SK-N-SH (cell line): Measurements from ENCODE around the gene PAPPA2.

Source experiments
- CTCF ChIP-seq: fragments of 200-600 bp; sonication (generic); IDR thresholded peaks from 2 replicates; pipeline ENCODE4 v1.6.1; 2017; ENCODE audit warnings: antibody characterized with exemption, mild to moderate bottlenecking, moderate library complexity
- EZH2phosphoT487 ChIP-seq: fragments of 200-600 bp; sonication (generic); IDR thresholded peaks from 2 replicates; pipeline ENCODE4 v1.6.1; 2017; ENCODE audit warnings: low read depth, mixed run types, mild to moderate bottlenecking, antibody characterized with exemption, moderate library complexity, borderline replicate concordance
- GATA2 ChIP-seq: sonication (generic); formaldehyde crosslinking; IDR thresholded peaks from 2 replicates; pipeline ENCODE4 v1.5.0; 2020; ENCODE audit warnings: mild to moderate bottlenecking, missing genetic modification reagents
- RAD21 ChIP-seq: IDR thresholded peaks from 2 replicates; pipeline ENCODE4 v1.6.1; 2012; ENCODE audit warnings: mild to moderate bottlenecking, low read length
- TEAD4 ChIP-seq: IDR thresholded peaks from 2 replicates; pipeline ENCODE4 v1.4.0; 2012; ENCODE audit warnings: mild to moderate bottlenecking, borderline replicate concordance; ENCODE audit not compliant: insufficient read depth
- USF1 ChIP-seq: IDR thresholded peaks from 2 replicates; pipeline ENCODE4 v1.4.0; 2012; ENCODE audit warnings: low read depth, borderline replicate concordance
- TF ChIP-seq, protein P1 (sequence below): IDR thresholded peaks from 2 replicates; pipeline ENCODE4 v1.6.1; 2012; ENCODE audit warnings: mild to moderate bottlenecking, low read depth, low read length, moderate library complexity

DNA sequence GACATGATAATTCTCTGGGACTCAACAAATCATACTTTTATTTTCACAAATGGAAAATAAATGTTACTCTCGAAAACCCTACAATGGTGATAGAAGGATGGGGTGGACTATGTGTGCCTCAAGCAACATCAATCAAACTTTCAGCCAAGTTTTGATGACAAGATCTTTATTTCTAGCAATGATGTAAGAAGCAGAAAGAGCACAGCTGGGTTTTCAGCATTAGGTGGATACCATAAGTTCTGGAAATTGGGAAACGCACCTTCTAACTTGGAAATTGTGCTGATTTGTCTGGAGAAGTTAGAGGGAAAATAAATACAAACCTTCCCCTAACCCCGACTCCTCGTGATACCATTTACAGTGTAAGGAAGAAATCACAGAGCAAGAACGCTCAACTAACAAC, 320.3 kb downstream of the PAPPA2 start:
- TF ChIP-seq GATA2 (CRISPR knock-in tag) (no peak), RAD21 (no peak), USF1 (no peak), CTCF (no peak), EZH2phosphoT487 (no peak), TEAD4 (no peak)
- TF ChIP-seq, protein P1, sequence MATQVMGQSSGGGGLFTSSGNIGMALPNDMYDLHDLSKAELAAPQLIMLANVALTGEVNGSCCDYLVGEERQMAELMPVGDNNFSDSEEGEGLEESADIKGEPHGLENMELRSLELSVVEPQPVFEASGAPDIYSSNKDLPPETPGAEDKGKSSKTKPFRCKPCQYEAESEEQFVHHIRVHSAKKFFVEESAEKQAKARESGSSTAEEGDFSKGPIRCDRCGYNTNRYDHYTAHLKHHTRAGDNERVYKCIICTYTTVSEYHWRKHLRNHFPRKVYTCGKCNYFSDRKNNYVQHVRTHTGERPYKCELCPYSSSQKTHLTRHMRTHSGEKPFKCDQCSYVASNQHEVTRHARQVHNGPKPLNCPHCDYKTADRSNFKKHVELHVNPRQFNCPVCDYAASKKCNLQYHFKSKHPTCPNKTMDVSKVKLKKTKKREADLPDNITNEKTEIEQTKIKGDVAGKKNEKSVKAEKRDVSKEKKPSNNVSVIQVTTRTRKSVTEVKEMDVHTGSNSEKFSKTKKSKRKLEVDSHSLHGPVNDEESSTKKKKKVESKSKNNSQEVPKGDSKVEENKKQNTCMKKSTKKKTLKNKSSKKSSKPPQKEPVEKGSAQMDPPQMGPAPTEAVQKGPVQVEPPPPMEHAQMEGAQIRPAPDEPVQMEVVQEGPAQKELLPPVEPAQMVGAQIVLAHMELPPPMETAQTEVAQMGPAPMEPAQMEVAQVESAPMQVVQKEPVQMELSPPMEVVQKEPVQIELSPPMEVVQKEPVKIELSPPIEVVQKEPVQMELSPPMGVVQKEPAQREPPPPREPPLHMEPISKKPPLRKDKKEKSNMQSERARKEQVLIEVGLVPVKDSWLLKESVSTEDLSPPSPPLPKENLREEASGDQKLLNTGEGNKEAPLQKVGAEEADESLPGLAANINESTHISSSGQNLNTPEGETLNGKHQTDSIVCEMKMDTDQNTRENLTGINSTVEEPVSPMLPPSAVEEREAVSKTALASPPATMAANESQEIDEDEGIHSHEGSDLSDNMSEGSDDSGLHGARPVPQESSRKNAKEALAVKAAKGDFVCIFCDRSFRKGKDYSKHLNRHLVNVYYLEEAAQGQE: no peak
